ENCODE results near the gene SAP30L.

Gene SAP30L

GRCh38 chr5:154482528-154483449, 37.0 kb downstream of the SAP30L start:
- no peak for DNase-seq

DNA sequence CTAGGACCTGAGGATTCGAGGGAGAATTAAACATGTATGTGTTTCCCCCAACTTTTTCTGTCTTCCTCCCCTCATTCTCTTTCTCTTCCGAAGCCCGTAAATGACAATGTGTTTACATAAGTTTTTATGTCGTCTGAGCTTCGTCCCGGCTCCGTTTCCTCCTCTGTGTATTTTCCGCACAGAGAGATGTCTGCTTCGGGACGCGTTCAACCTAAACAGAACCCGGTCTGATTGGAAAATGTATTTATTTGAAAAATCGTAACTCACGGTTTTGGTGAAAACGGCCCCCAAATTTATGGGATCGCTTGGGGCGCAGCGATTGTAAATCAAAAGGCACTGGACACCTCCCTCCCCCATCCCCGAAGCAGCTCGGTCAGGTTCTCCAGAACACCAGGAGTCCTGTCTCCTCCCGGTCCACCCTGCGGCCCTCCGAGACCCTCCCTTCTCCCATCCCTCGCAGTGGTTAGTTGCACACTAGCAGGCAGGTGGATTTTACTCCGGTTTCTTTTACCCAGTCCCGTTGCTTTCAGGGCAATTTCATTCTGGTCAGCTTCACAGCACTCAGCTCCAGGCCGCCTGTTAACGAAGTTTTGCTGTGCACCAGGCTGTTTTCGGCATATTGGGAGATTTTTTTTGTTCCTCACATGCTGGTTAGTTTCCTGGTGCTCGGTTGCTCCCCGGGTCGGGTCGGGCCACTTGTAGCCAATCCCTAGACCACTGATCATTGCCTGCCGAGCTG, 38.0 kb downstream of the SAP30L start:
- no peak for DNase-seq

GRCh38 chr5:154484393-154485095, 38.7 kb downstream of the SAP30L start:
- DNase-seq: no peak

- no peak for DNase-seq
Observed at GRCh38 chr5:154485096-154485491, 39.3 kb downstream of the SAP30L start.

DNA sequence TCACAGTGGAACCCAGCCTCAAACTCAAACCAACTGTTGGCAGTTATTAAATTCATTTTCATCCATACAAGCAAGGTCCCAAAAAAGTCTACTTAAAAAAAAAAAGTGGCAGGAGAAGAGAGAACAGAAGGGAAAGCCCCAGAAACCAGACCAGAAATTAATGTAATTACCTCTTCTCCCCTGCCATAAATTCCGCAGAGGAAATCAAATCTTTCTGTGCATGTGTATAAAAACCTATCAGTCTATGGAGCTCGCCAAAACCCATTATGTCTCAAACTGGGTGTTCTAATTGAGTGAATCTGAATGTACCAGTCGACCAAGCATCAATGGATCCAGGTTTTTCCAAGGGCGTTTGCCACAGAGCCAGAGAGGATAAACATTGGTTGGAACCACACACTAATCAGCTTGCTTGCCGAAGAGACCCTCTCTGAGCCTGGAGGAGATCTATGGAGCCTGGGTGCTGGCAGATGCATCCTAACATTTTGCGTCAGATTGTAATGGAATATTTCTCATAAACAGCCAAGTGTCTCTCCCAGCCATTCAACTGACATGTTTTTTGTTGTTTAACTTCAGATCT, 40.1 kb downstream of the SAP30L start:
- no peak for DNase-seq

GRCh38 chr5:154486427-154486866, 40.6 kb downstream of the SAP30L start:
- no peak for DNase-seq

DNA sequence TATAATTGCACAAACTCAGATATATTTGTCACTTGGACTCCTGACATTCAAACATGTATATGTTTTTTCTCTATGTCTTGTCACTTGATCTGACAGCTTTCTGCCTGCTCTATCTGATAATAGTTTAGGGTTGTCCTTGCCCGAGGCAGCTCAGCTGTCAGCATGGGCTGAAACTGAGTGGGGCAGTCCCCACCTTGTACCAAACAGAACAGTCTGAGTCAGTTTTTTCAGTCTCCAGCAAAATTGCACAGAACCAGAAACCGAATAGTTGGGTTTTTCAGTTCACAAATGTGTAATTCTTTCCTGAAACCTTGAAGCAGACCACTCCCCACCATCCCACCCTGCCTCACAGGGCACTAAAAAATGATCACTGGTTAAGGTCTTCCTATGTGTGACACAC, 41.7 kb downstream of the SAP30L start:
- no peak for DNase-seq

DNA sequence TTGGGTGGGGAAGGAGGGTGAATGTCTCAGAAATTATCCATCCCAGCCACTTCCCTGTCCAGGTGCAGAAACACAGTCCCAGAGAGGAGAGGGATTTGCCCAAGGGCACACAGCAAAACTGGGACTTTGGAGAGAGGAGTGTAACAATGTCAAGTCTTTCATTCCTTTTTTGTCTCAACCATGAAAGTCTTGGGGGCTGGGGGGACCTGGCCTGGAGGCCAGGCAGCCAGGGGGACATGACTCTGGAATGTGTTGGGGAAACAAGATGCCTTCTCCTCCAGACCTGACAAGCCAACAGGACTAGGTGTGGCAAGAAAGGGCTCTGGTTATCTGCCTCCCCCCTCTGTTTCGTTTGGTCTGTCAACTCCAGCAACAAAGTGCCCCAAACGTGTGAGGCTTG, 46.1 kb downstream of the SAP30L start:
- DNase-seq: no peak

- no peak for DNase-seq
Observed at GRCh38 chr5:154493274-154493673, 47.5 kb downstream of the SAP30L start.

DNA sequence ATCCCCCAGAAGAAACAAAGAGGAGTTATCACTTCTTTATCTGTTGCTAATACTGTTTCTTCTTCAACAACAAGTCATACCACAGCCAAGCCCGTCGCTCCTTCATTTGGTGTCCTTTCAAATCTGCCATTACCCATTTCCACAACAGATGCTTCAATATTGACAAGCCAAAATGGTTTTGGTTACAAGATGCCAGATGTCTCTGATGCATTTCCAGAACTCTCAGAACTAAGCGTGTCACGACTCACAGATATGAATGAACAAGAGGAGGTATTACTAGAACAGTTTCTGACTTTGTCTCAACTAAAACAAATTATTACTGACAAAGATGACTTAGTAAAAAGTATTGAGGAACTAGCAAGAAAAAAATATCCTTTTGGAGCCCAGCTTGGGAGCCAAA, 48.2 kb downstream of the SAP30L start:
- no peak for DNase-seq

- DNase-seq: no peak
Observed at GRCh38 chr5:154498591-154498990, 52.8 kb downstream of the SAP30L start.

DNA sequence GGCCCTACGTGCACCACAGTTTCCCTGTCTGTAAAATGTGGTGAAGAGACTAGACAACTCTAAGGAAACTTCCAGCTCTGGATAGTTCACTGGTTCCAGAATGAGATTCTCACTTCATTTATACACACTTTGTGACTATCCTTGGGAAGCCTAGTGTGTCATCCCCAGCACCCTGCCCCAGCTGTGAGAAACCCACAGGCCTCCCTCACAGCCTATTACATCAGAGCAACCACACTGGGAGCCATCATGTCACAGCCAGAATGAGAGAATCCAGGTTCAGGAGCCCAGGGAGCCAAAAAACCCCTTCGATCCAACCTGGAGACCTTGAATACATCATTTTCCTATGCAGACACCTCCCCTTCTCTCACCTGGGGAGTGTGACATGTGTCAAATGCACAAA, 53.2 kb downstream of the SAP30L start:
- no peak for DNase-seq

DNA sequence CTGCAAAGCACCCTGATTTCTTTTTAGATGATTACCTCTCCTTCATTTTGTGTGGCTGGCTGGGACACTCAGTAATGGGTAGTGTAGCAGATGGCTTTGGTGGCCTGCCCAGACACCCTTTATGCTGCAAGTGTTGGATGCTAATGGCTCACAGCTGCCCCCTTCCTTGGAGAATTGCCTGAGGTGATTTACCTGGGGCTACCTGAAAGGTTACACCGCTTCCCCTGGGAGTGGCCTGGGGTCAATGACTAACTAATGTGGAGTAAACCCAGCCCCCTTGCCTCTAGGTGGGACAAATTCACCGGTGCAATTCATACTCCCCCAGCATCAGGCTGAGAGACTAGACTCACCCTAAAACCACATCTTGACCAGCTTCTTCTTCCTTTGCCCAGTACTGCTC, 55.8 kb downstream of the SAP30L start:
- DNase-seq: no peak

DNA sequence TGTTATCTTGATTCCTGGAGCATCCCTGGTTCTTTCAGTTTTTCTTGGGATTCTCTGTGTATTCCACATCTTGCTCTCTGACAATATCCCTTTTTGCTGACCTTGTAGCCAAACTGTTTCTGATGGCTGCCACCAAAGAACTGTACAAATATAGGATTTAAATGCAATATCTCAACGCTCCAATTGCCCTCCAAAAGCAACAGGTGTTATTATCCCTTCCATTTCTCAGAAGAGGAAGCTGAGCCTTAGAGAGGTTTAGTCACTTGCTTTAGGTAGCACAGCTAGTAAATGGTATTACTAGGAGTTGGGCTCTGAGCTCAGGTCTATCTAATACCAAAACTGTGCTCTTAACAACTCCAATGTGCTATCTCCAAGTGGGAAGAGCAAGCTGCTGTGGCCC, 56.4 kb downstream of the SAP30L start:
- DNase-seq: no peak

DNA sequence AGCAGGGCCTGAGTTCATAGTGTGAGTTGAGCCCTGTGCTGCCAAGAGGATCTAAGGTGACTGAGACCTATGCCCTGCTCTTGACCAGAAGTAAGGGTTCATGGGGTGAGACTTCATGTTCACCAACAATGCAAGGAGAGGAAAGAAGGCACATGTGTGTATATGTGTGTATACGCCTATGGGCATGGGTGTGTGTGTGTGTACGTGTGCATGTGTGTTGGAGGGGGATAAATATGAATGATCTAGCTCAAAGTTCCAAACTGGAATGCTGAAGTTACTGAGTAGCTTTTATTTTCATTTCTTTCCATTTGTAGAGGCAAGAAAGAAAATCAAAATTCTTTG, 57.9 kb downstream of the SAP30L start:
- no peak for DNase-seq

DNA sequence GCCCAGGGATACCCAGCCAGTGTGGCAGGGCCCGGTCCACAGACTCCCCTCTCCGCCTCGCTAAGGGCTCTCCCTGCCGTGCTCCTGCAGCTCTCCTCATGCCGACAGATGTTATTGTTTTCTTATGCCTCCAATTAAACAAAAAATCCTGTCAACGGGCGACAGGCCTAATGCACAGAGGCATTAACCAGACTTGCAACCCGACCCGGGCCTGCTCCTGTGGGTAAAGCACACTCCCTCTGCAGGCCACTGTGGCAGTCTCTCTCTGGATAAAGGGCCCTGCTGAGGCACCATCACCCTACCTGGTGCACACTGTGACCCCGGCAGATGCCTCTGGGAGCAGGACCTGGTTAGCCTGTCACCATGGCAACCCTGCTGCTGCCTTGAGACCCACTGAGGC, 59.8 kb downstream of the SAP30L start:
- DNase-seq: no peak

DNA sequence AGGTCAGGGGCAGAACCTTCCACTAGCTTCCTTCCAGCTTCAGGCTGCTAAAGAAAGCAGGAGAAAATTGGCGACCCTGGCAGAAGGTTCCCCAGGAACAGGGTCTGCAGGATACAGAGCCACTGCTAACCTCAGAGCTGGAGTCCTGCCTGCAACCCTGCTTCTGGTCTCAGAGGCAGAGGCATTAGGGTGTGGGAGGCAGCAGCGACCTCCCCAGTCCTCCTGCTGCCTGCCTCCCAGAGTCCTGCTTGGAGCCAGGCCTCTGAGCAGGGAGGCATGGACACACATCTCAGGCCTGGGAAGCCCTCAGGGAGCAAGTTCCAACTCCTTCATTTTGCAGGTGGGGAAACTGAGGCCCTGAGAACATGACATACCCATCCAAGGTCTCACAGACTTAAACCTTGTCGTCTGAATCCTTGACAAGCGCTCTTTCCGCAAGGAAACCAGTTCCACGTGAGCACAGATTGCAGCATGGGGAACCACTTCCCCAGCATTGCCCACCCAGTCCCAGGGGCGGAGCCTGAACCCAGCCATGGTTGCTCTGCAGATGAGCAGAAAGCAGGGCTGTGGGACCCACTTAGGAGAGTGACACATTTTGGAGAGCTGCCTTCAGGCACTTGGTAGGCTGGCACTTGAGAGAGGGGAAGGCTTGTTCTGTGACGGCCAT, 60.4 kb downstream of the SAP30L start:
- DNase-seq: no peak

- no peak for DNase-seq
Observed at GRCh38 chr5:154506716-154507080, 60.9 kb downstream of the SAP30L start.

DNA sequence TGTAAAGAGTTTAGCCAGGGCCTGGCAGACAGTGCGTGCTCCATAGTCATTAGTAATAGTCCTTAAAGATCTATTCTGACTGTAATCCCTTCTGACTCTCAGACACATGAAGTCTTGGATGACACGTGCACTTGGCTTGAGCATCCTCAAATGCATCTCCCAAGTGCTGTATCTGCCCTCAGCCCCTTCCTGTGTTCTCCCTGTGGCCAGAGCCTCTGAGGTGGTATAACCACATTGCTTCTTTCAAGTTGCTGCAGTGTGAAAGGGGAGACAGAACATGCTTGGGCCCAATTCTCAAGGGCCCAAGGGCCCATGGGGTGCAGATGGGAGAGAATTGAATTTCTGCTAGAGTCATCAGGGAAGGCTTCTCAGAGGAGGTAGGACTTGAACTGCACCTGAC, 62.3 kb downstream of the SAP30L start:
- no peak for DNase-seq

DNA sequence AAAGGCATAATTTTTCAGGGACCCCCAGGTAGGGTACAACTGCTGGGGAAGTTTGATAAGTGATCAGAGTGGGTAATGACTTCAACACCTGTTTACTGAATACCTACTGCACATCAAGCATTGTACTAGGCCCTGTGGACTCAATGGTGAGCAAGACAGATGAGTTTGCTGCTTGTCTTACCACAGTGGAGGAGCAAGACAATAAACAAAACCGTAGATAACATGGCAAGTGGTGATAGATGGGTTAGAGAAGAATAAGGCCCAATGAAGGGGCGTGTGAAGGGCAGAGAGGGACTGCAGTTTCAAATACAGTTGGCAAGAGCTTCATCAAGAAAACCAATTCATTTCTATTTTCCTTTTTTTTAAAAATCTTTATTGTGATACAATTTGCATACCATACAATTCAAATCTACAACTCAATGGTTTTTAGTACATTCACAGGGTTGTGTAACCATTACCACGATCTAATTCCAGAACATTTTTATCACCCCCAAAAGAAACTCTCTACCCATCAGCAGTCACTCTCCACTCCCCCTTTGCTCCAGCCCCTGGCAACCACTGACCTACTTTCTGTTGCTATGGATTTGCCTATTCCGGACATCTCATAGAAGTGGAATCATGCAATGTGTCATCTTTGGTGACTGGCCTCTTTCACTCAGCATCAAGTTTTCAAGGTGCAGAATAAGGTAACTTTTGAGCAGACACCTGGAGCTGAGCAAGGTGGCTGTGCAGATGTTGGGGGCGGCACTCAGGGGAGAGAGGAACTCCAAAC, 64.2 kb downstream of the SAP30L start:
- DNase-seq: no peak

All from HCEC 1CT (cell line).